Measurements from ENCODE around the gene SCT. TPM values are rescaled to one million over a fixed set of nuclear protein-coding genes. Genes with fewer than 3 reads are reported as not detected.

SCT gene
- total RNA-seq, 4 donors from 2014 or later, result not detected

DNA sequence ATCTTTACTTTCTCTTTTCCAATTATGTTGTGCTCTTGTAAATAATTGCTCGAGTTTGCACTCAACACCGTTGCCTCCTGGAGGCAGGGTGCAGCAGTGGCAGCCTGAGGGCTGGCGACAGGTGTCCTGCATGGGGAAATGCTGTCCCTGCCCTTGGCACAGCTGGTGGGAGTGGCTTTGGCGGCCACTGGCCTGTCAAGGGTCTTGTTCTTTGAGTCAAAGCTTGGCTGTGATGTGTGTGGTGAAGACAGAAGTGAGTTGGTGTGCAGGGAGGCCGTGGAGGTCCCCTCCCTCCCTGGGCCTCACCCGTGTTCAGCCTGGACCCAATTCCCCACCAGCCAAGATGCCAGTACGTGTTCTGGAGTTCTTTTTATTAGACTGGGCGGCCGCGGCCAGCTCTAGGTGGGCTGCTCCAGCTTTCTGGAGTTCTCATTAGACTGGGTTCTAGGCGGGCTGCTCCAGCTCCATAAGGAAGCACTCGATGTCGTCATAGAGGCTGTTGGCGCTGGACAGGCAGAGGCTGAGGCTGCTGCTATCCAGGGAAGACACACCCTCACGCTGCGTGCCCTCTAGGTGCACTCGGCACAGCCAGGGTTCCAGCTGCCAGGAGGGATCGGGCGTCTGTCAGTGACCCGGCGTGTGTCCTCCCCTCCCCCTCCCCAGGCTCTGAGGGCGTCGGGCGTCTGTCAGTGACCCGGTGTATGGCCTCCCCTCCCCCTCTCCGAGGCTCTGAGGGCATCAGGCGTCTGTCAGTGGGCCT lies 14.6 kb downstream of the SCT start:
- peaks cover 22 to 27% of the 10 kb centered on the region in 2 donors for H3K4me1 ChIP-seq
- WGBS, 2 donors, result 72 to 79% methylated on average over 9 to 22 of the region's 27 CpGs
- peaks cover 49 to 60% of the 10 kb centered on the region in 2 donors for H3K36me3 ChIP-seq
- no peak for DNase-seq
- H3K4me3 ChIP-seq (replicated peaks in 1 of 3), result no peak overlapping the region
- H3K9me3 ChIP-seq, result no peaks in the 10 kb centered on the region
- intact Hi-C loops (cut with DNase I), result loop anchor here (5.0 kb wide), 1 partner anchor 50 kb away; the partner anchor contains the start of genes LMNTD2 and RASSF7
- H3K27ac ChIP-seq, result no peak overlapping the region
- no peaks in the 10 kb centered on the region for H3K27me3 ChIP-seq
- TF ChIP-seq, protein P1, sequence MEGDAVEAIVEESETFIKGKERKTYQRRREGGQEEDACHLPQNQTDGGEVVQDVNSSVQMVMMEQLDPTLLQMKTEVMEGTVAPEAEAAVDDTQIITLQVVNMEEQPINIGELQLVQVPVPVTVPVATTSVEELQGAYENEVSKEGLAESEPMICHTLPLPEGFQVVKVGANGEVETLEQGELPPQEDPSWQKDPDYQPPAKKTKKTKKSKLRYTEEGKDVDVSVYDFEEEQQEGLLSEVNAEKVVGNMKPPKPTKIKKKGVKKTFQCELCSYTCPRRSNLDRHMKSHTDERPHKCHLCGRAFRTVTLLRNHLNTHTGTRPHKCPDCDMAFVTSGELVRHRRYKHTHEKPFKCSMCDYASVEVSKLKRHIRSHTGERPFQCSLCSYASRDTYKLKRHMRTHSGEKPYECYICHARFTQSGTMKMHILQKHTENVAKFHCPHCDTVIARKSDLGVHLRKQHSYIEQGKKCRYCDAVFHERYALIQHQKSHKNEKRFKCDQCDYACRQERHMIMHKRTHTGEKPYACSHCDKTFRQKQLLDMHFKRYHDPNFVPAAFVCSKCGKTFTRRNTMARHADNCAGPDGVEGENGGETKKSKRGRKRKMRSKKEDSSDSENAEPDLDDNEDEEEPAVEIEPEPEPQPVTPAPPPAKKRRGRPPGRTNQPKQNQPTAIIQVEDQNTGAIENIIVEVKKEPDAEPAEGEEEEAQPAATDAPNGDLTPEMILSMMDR (IDR thresholded peaks at IDR 0.05), result no peak
- TF ChIP-seq POLR2A (IDR thresholded peaks at IDR 0.05), result no peak

DNA sequence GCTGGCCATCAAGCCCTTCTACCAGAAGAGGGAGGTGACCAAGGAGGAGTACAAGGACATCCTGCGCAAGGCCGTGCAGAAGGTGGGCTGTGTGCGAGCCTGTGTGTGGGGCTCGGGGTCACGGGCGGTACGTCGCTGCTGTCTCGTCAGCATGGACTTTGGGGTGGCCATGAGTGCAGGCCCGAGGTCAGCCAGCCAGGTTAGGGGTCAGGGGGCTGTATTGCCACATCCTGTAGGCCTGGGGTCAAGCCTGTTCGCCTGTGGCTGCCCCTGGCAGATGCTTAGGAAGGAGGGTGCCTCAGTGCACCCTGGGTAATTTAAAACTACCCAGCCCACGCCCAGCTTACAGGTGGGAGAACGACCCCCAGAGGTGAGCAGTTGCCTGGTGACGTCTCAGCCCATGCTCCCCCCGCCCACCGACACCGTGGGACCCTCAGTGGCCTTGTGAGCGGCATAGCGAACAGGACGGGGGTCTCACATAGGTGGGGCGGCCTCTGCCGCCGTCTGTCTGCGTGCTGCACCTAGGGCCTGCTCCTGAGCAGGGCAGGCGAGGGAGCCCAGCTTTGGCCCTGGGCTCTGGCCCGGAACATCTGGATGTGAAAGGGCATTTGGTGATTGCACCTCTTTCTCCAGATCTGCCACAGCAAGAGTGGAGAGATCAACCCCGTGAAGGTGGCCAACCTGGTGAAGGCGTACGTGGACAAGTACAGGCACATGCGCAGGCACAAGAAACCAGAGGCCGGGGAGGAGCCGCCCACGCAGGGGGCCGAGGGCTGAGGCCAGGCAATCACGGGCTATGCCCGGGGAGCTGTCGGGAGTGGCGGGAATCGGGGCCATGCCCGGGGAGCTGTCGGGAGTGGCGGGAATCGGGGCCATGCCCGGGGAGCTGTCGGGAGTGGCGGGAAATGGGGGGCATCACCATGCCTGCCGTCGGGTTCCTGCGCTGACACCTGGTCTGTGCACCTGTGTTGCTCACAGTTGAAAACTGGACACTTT lies 15.7 kb downstream of the SCT start:
- no peak for DNase-seq
- peaks cover 22 to 26% of the 10 kb centered on the region in 2 donors for H3K4me1 ChIP-seq
- WGBS, 2 donors, result 90 to 92% methylated on average over 39 to 46 of the region's 49 CpGs
- no peak overlapping the region for H3K4me3 ChIP-seq (replicated peaks in 1 of 3)
- TF ChIP-seq POLR2A (IDR thresholded peaks at IDR 0.05), result no peak
- TF ChIP-seq, protein P1 (IDR thresholded peaks at IDR 0.05), result no peak
- intact Hi-C loops (cut with DNase I), result loop anchor here (5.0 kb wide), 1 partner anchor 49 kb away; the partner anchor contains the start of genes LMNTD2 and RASSF7
- no peaks in the 10 kb centered on the region for H3K9me3 ChIP-seq
- peaks cover 60 to 71% of the 10 kb centered on the region in 2 donors for H3K36me3 ChIP-seq
- no peaks in the 10 kb centered on the region for H3K27me3 ChIP-seq
- H3K27ac ChIP-seq, result no peak overlapping the region

DNA sequence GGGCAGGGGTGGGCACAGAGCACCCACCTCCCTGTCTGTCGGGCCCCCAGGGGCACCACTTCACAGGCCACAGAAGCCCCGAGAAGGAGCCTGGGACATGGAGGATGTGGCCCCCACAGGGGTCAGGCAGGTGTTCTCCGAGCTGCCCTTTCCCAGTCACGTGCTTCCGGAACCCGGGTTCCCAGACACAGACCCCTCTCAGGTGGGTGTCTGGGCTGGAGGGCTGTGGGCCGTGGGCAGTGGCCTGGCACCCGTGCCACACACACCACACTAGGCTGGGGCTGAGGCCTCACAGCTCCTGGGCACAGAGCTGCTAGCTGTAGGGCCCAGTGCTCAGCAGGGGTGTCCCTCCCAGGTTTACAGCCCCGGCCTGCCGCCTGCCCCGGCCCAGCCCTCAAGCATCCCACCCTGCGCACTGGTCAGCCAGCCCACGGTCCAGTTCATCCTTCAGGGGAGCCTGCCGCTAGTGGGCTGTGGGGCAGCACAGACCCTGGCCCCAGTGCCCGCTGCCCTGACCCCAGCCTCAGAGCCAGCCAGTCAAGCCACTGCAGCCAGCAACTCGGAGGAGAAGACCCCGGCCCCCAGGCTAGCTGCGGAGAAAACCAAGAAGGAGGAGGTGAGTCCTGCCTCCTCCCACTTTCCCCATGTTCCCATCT lies 16.7 kb downstream of the SCT start:
- DNase-seq, result no peak
- H3K9me3 ChIP-seq, result no peaks in the 10 kb centered on the region

DNA sequence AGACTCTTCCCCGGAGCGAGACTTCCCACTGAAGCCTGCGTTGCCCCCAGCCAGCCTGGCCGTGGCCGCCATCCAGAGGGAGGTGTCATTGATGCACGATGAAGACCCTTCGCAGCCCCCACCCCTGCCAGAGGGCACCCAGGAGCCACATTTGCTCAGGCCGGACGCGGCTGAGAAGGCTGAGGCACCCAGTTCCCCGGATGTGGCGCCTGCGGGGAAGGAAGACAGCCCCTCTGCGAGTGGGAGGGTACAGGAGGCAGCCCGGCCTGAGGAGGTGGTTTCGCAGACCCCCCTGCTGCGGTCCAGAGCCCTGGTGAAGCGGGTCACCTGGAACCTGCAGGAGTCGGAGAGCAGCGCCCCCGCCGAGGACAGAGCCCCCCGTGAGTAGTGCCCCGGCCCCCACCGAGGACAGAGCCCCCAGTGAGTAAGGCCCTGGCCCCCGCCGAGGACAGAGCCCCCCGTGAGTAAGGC lies 17.6 kb downstream of the SCT start:
- no peaks in the 10 kb centered on the region for H3K9me3 ChIP-seq
- H3K36me3 ChIP-seq, result peaks cover 77 to 90% of the 10 kb centered on the region in 2 donors
- 92 to 95% methylated on average over 11 to 18 of the region's 28 CpGs for WGBS, 2 donors
- intact Hi-C loops (cut with DNase I), result no loop called here
- H3K27me3 ChIP-seq, result no peaks in the 10 kb centered on the region
- H3K4me1 ChIP-seq, result peaks cover 8 to 12% of the 10 kb centered on the region in 2 donors
- DNase-seq, result no peak
- no peak overlapping the region for H3K27ac ChIP-seq
- no peak overlapping the region for H3K4me3 ChIP-seq (replicated peaks in 1 of 3)
- TF ChIP-seq, protein P1 (IDR thresholded peaks at IDR 0.05), result no peak
- no peak for TF ChIP-seq POLR2A (IDR thresholded peaks at IDR 0.05)

More for the DNA sequence above, 16.7 kb downstream of the SCT start:
- intact Hi-C loops (cut with DNase I), result loop anchor here (5.0 kb wide), 1 partner anchor 48 kb away; the partner anchor contains the start of genes LMNTD2 and RASSF7
- Histone ChIP-seq H3K27ac (no peak overlapping the region), H3K27me3 (no peaks in the 10 kb centered on the region), H3K4me1 (peaks cover 17 to 21% of the 10 kb centered on the region in 2 donors), H3K4me3 (replicated peaks in 1 of 3) (no peak overlapping the region), H3K36me3 (peaks cover 70 to 81% of the 10 kb centered on the region in 2 donors)
- WGBS, 2 donors, result 100% methylated on average over 9 of the region's 18 CpGs; no CpG with 5 or more reads in 1 of the 2 donors
- no peak for TF ChIP-seq POLR2A (IDR thresholded peaks at IDR 0.05)
- TF ChIP-seq, protein P1 (IDR thresholded peaks at IDR 0.05), result no peak
